ENCODE measurements around the gene IFI30.

IFI30 gene

DNA sequence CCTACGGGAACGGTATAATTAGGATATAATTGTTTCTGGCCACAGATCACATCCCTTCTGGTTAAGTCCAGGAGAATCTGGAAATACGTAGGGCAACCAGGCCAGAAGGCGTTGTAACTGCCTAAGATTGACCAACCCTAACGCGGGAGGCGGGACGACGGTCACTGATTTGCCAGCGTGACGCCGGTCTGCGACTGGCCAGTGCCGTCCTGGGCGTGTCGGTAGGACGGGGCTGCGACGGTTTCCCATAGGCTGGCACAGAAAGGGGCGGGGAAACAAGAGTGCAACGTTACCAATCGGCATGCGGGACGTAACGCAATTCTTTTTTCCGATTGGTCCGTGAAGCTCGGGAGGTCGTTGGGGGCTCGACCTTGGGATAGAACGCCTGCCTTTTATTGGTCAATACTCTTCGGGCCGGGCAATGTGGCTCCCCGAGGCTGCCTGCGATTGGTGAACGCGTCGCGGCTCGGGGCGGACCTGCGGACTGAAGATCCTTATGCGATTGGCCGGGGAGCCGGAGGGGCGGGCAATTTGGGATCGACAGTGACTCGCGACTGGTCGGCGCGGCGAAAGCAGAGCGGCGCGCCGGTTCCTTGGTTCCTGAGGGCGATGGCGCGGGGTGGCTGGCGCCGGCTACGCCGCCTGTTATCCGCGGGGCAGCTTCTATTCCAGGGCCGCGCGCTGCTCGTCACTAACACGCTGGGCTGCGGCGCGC, 19.2 kb downstream of the IFI30 start, which contains the start of gene MPV17L2:
MPV17L2 (plus strand) TSS at position 546 of the 715 bp plus-strand sequence; CDS start at position 610, 64 bp downstream.
- H3K4me3 ChIP-seq (ENCODE audit: low read length in 2 of 2) = peak within 1 kb of the TSS; percentile 81 to 83
- H3K27ac ChIP-seq (ENCODE audit: low read length) = peak within 1 kb of the TSS; percentile 97
- H3K4me1 ChIP-seq (ENCODE audit: control insufficient read depth, insufficient read depth, low read length) = peaks cover 27% of the 10 kb centered on the region
- H3K36me3 ChIP-seq (ENCODE audit: control insufficient read depth in 2 of 2, insufficient read depth in 2 of 2, low read length in 2 of 2) = peaks cover 3 to 13% of the 10 kb centered on the region in 2 donors
- H3K9ac ChIP-seq (ENCODE audit: low read length in 2 of 2) = peak within 1 kb of the TSS; percentile 89 to 90
- H3K9me3 ChIP-seq (ENCODE audit: control insufficient read depth in 2 of 2, low read length in 2 of 2) = no peaks in the 10 kb centered on the region
- no peaks in the 10 kb centered on the region for H3K27me3 ChIP-seq (ENCODE audit: control insufficient read depth in 1 of 2, insufficient read depth in 2 of 2, low read length in 2 of 2)

DNA sequence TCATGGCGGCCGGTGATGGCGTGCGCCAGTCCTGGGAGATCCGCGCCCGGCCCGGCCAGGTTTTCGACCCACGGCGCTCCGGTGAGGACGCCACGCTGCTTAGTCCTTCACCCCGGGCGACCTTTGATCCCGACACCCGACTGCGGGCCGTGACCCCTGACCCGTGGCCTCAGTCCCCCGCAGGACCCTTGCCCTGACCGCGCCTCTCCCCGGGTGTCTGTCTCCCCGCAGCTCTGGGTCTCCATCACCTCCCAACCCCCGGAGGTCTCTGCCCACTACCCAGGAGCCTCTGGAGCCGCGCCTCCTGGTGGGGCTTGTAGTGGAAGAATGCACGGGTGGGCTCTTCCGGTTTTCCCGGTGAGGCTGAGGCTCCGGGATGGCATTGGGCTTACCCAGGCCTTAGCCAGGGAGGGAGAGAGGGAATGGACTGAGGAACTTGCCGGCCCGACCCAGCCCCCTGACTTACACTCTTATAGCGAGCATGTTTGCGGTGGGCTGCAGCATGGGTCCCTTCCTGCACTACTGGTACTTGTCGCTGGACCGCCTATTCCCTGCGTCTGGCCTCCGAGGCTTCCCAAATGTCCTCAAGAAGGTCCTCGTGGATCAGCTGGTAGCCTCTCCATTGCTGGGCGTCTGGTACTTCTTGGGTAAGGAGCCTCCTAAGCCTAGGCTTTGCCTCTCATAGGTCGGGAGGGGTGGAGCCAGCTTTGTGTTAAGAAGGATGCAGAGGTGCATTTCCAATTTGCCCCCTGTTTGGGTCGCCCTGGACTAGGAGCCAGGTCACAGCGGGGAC, 20.0 kb downstream of the IFI30 start:
- Histone ChIP-seq H3K4me1 (ENCODE audit: control insufficient read depth, insufficient read depth, low read length) (peaks cover 27% of the 10 kb centered on the region), H3K27me3 (ENCODE audit: control insufficient read depth in 1 of 2, insufficient read depth in 2 of 2, low read length in 2 of 2) (no peaks in the 10 kb centered on the region), H3K9me3 (ENCODE audit: control insufficient read depth in 2 of 2, low read length in 2 of 2) (no peaks in the 10 kb centered on the region), H3K27ac (ENCODE audit: low read length) (peak overlapping the region; percentile 97), H3K9ac (ENCODE audit: low read length in 2 of 2) (peak overlapping the region; percentile 82 to 89), H3K36me3 (ENCODE audit: control insufficient read depth in 2 of 2, insufficient read depth in 2 of 2, low read length in 2 of 2) (peaks cover 8 to 21% of the 10 kb centered on the region in 2 donors), H3K4me3 (ENCODE audit: low read length in 2 of 2) (peak overlapping the region; percentile 81 to 83)

DNA sequence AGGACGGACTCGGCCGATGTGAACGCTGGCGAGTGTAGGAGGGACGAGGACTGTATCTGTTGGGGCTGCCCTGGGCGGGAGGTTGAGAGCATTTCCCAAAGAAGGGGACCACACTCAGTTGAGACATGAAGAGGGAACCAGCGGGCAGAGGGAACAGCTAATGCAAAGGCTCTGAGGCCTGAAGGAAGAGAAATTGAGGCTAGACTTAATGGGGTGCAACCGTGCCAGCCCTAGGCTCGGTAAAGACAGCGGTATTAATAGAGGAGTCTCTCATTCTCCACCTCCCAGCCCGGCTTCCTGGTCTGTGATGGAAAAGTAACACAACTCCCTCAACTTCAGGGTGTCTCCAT, 20.5 kb downstream of the IFI30 start:
- peak overlapping the region; percentile 82 to 89 for H3K9ac ChIP-seq (ENCODE audit: low read length in 2 of 2)

DNA sequence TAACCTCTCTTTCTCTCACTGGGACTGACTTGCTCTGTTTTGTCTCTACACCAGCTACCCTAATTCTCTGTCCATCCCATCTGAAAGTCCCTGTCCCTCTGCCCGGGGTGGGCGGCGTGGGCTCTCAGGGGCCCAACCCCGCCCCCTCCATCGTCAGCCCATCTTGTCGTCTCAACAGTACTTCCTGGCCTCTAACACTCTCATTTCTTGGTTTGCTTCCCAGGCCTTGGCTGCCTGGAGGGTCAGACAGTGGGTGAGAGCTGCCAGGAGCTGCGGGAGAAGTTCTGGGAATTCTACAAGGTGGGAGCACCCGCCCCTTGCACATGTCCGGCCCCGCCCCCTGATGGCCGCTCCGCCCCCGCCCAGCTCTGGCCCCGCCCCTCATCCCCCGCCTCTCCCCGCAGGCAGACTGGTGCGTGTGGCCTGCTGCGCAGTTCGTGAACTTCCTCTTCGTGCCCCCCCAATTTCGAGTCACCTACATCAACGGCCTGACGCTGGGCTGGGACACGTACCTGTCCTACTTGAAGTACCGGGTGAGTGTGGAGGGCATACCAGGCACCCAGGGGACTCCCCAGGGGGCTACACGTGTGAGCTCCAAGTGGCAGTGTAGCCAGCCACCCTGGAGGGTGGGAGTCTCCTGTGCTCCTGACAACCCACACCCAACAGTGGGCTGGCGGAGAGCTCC, 21.1 kb downstream of the IFI30 start:
- peaks cover 27% of the 10 kb centered on the region for H3K4me1 ChIP-seq (ENCODE audit: control insufficient read depth, insufficient read depth, low read length)
- H3K9me3 ChIP-seq (ENCODE audit: control insufficient read depth in 2 of 2, low read length in 2 of 2) = no peaks in the 10 kb centered on the region
- peak overlapping the region; percentile 82 to 89 for H3K9ac ChIP-seq (ENCODE audit: low read length in 2 of 2)
- H3K4me3 ChIP-seq (ENCODE audit: low read length in 2 of 2) = peak overlapping the region; percentile 81 to 83
- H3K36me3 ChIP-seq (ENCODE audit: control insufficient read depth in 2 of 2, insufficient read depth in 2 of 2, low read length in 2 of 2) = peaks cover 8 to 26% of the 10 kb centered on the region in 2 donors
- no peaks in the 10 kb centered on the region for H3K27me3 ChIP-seq (ENCODE audit: control insufficient read depth in 1 of 2, insufficient read depth in 2 of 2, low read length in 2 of 2)
- peak overlapping the region; percentile 97 for H3K27ac ChIP-seq (ENCODE audit: low read length)

More for the DNA sequence above, 20.5 kb downstream of the IFI30 start:
- Histone ChIP-seq H3K4me1 (ENCODE audit: control insufficient read depth, insufficient read depth, low read length) (peaks cover 27% of the 10 kb centered on the region), H3K4me3 (ENCODE audit: low read length in 2 of 2) (peak overlapping the region; percentile 81 to 83), H3K27ac (ENCODE audit: low read length) (peak overlapping the region; percentile 97), H3K27me3 (ENCODE audit: control insufficient read depth in 1 of 2, insufficient read depth in 2 of 2, low read length in 2 of 2) (no peaks in the 10 kb centered on the region), H3K36me3 (ENCODE audit: control insufficient read depth in 2 of 2, insufficient read depth in 2 of 2, low read length in 2 of 2) (peaks cover 8 to 26% of the 10 kb centered on the region in 2 donors), H3K9me3 (ENCODE audit: control insufficient read depth in 2 of 2, low read length in 2 of 2) (no peaks in the 10 kb centered on the region)

DNA sequence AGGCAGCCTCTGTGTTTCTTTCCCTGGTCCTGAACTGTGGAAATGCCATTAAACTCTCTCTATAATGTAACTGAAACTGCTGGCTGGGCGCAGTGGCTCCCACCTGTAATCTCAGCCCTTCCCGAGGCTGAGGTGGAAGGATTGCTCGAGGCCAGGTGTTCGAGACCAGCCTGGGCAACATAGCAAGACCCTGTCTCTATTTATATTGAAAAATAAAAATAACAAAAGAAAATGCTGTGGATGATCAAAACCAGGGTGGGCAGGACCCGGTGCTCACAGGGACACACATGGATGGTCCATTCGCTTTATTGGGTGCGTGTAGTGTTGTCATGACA, 22.9 kb downstream of the IFI30 start:
- Histone ChIP-seq H3K36me3 (ENCODE audit: control insufficient read depth in 2 of 2, insufficient read depth in 2 of 2, low read length in 2 of 2) (peaks cover 8 to 30% of the 10 kb centered on the region in 2 donors), H3K4me1 (ENCODE audit: control insufficient read depth, insufficient read depth, low read length) (peaks cover 31% of the 10 kb centered on the region), H3K27ac (ENCODE audit: low read length) (no peak overlapping the region)

DNA sequence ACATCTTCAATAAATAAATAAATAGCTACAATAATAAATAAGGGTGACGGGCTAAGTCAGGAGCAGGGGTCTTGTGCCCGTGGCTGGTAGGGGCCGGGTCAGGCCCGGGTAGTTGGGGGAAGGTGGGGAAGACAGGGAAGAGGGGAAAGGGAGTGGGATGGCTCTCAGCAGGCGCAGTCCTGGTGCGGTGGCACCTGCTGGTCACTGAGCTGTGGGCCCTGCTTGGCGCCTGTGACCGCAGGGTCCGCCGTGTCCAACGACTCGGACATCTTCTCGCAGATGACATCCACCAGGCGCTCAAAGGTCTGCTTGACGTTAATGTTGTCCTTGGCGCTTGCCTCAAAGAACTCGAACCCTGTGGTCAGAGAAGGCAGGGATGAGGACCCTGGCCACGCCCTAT, 23.7 kb downstream of the IFI30 start:
- H3K27ac ChIP-seq (ENCODE audit: low read length) = no peak overlapping the region
- no peak overlapping the region for H3K9ac ChIP-seq (ENCODE audit: low read length in 2 of 2)
- no peaks in the 10 kb centered on the region for H3K27me3 ChIP-seq (ENCODE audit: control insufficient read depth in 1 of 2, insufficient read depth in 2 of 2, low read length in 2 of 2)
- no peaks in the 10 kb centered on the region for H3K9me3 ChIP-seq (ENCODE audit: control insufficient read depth in 2 of 2, low read length in 2 of 2)
- H3K36me3 ChIP-seq (ENCODE audit: control insufficient read depth in 2 of 2, insufficient read depth in 2 of 2, low read length in 2 of 2) = peaks cover 8 to 34% of the 10 kb centered on the region in 2 donors
- peaks cover 29% of the 10 kb centered on the region for H3K4me1 ChIP-seq (ENCODE audit: control insufficient read depth, insufficient read depth, low read length)
- no peak overlapping the region for H3K4me3 ChIP-seq (ENCODE audit: low read length in 2 of 2)

More for the DNA sequence above, 22.9 kb downstream of the IFI30 start:
- Histone ChIP-seq H3K9me3 (ENCODE audit: control insufficient read depth in 2 of 2, low read length in 2 of 2) (no peaks in the 10 kb centered on the region), H3K9ac (ENCODE audit: low read length in 2 of 2) (no peak overlapping the region), H3K27me3 (ENCODE audit: control insufficient read depth in 1 of 2, insufficient read depth in 2 of 2, low read length in 2 of 2) (no peaks in the 10 kb centered on the region), H3K4me3 (ENCODE audit: low read length in 2 of 2) (no peak overlapping the region)

DNA sequence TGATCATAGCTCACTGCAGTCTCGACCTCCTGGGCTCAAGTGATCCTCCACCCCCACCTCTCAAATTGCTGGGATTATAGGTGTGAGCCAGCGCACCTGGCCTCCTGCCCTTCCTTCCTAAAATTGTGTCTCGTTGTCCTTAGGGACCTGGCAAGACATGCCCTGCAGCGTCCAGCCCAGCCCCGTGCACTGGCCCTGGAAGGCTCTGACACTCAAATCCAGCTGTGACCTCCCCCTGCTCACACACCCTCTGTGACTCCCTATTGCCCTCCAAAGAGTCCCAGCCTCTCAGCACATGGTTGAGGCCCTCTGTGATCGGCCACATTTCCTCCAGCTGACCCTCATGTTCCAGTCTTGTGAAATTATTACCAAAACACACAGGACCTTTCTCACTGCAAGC, 24.3 kb downstream of the IFI30 start:
- Histone ChIP-seq H3K36me3 (ENCODE audit: control insufficient read depth in 2 of 2, insufficient read depth in 2 of 2, low read length in 2 of 2) (peaks cover 8 to 34% of the 10 kb centered on the region in 2 donors), H3K27ac (ENCODE audit: low read length) (no peak overlapping the region), H3K9me3 (ENCODE audit: control insufficient read depth in 2 of 2, low read length in 2 of 2) (no peaks in the 10 kb centered on the region), H3K27me3 (ENCODE audit: control insufficient read depth in 1 of 2, insufficient read depth in 2 of 2, low read length in 2 of 2) (no peaks in the 10 kb centered on the region), H3K4me1 (ENCODE audit: control insufficient read depth, insufficient read depth, low read length) (peaks cover 35% of the 10 kb centered on the region), H3K9ac (ENCODE audit: low read length in 2 of 2) (no peak overlapping the region), H3K4me3 (ENCODE audit: low read length in 2 of 2) (no peak overlapping the region)

DNA sequence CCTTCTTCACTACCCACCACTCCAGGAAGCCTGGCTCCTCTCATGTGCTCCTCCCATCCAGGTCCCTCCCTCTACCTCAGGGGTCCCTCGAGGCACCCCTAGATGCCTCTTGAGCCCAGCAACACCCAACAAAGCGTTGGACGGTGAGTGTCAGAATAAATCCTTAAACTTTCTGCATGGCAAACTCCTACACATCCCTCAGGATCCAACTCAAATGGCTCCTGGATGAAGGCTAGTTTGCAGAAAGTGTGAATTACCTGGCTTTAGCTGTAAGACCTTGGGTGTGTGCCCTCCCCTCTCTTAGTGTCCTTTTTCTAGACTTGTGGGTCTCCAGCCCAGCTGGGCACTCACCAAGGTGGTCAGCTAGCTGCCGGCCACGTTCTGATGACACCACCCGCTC, 24.8 kb downstream of the IFI30 start:
- Histone ChIP-seq H3K9ac (ENCODE audit: low read length in 2 of 2) (no peak overlapping the region), H3K27ac (ENCODE audit: low read length) (no peak overlapping the region), H3K36me3 (ENCODE audit: control insufficient read depth in 2 of 2, insufficient read depth in 2 of 2, low read length in 2 of 2) (peaks cover 8 to 34% of the 10 kb centered on the region in 2 donors), H3K9me3 (ENCODE audit: control insufficient read depth in 2 of 2, low read length in 2 of 2) (no peaks in the 10 kb centered on the region), H3K27me3 (ENCODE audit: control insufficient read depth in 1 of 2, insufficient read depth in 2 of 2, low read length in 2 of 2) (no peaks in the 10 kb centered on the region), H3K4me3 (ENCODE audit: low read length in 2 of 2) (no peak overlapping the region), H3K4me1 (ENCODE audit: control insufficient read depth, insufficient read depth, low read length) (peaks cover 36% of the 10 kb centered on the region)

DNA sequence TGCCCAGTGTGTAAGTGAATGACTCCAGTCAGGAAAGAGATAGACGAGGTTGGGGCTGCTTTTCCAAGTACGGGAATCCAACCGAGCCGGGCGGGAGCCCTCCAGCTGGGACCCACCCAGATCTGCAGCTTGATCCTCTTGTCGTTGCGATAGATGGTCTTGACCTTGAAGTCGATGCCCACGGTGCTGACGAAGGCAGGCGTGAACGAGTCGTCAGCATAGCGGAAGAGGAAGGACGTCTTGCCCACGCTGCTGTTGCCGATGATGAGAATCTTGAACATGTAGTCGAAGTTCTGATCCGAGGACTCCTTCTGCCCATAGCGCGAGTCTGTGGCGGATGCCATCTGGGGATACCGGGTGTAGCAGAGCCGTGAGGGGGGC, 28.8 kb downstream of the IFI30 start:
- Histone ChIP-seq H3K27ac (ENCODE audit: low read length) (no peak overlapping the region), H3K4me3 (ENCODE audit: low read length in 2 of 2) (peak overlapping the region in 1 of 2 donors; percentile 92), H3K9ac (ENCODE audit: low read length in 2 of 2) (no peak overlapping the region)

DNA sequence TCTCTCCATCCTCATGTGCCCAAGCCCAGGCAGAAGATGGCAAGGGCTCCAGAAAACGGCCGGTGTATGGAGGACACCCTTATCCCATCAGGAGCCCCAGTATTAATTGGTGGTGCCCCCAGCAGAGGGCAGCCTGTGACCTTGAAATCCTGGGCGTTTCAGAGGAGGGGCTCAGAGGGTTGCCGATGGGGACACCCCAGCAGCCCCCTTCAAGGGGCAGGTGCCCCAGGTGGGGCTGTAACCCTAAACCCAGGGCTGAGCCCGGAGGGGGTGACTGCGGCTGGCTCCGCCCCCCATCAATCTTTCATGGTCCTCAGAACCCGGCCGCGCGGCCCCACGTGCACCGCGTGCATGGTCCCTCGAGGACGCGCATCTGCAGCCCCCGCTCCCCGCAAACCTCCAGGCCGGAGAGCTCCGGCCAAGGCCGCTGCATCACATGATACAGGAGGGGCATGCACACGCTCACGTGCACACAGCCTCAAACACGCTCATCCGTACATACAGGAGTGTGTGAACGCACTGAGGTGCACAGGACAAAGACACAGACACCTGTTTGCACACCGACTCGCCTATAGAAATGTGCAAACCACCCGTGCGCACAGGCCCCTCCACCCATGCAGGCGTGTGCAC, 29.3 kb downstream of the IFI30 start:
- no peak overlapping the region for H3K27ac ChIP-seq (ENCODE audit: low read length)
- H3K4me3 ChIP-seq (ENCODE audit: low read length in 2 of 2) = peak overlapping the region; percentile 90 to 92
- H3K27me3 ChIP-seq (ENCODE audit: control insufficient read depth in 1 of 2, insufficient read depth in 2 of 2, low read length in 2 of 2) = no peaks in the 10 kb centered on the region
- peak overlapping the region in 1 of 2 donors; percentile 47 for H3K9ac ChIP-seq (ENCODE audit: low read length in 2 of 2)
- H3K36me3 ChIP-seq (ENCODE audit: control insufficient read depth in 2 of 2, insufficient read depth in 2 of 2, low read length in 2 of 2) = peaks cover 5 to 21% of the 10 kb centered on the region in 2 donors
- peaks cover 30% of the 10 kb centered on the region for H3K4me1 ChIP-seq (ENCODE audit: control insufficient read depth, insufficient read depth, low read length)
- H3K9me3 ChIP-seq (ENCODE audit: control insufficient read depth in 2 of 2, low read length in 2 of 2) = no peaks in the 10 kb centered on the region

More for the DNA sequence above, 28.8 kb downstream of the IFI30 start:
- Histone ChIP-seq H3K4me1 (ENCODE audit: control insufficient read depth, insufficient read depth, low read length) (peaks cover 30% of the 10 kb centered on the region), H3K27me3 (ENCODE audit: control insufficient read depth in 1 of 2, insufficient read depth in 2 of 2, low read length in 2 of 2) (no peaks in the 10 kb centered on the region), H3K36me3 (ENCODE audit: control insufficient read depth in 2 of 2, insufficient read depth in 2 of 2, low read length in 2 of 2) (peaks cover 6 to 24% of the 10 kb centered on the region in 2 donors), H3K9me3 (ENCODE audit: control insufficient read depth in 2 of 2, low read length in 2 of 2) (no peaks in the 10 kb centered on the region)
